Vagina (tissue), 2 donors: ENCODE data around the gene SMG6. TPM values are rescaled to one million over a fixed set of nuclear protein-coding genes. Genes with fewer than 3 reads are reported as not detected.
A peak's percentile ranks its signal among the peaks of the same experiment; 100 is the strongest.

Source experiments
- DNase-seq, 2 donors: peaks; one replicate each; pipeline ENCODE4 v3.0.0-alpha.2; 2017; ENCODE audit errors: extremely low spot score in 2 of 2
- H3K27ac ChIP-seq: fragments of 200-600 bp; sonication (generic); one replicate; pipeline ENCODE4 v1.5.1; 2019
- H3K27me3 ChIP-seq: fragments of 200-600 bp; sonication (generic); one replicate; pipeline ENCODE4 v1.5.1; 2019
- H3K36me3 ChIP-seq, 2 donors: fragments of 200-600 bp; sonication (generic); one replicate each; pipeline ENCODE4 v1.5.1; 2017 to 2019
- H3K4me1 ChIP-seq: fragments of 200-600 bp; sonication (generic); one replicate; pipeline ENCODE4 v1.5.1; 2019
- H3K4me3 ChIP-seq, 2 donors: fragments of 200-600 bp; sonication (generic); 1 replicate in 1 of 2; 2 replicates in 1 of 2; pipeline ENCODE4 v1.5.1; 2016 to 2019
- H3K9me3 ChIP-seq: fragments of 200-600 bp; sonication (generic); one replicate; pipeline ENCODE4 v1.5.1; 2019
- POLR2A ChIP-seq, 2 donors: fragments of 450-650 bp; IDR thresholded peaks; one replicate each; pipeline ENCODE4 v1.6.1; 2017; ENCODE audit warnings: antibody characterized with exemption in 2 of 2, mild to moderate bottlenecking in 2 of 2, moderate library complexity in 2 of 2
- POLR2AphosphoS5 ChIP-seq, 2 donors: sonication (generic); formaldehyde crosslinking; IDR thresholded peaks; one replicate each; pipeline ENCODE4 v1.9.0; 2017; ENCODE audit warnings: antibody characterized with exemption in 2 of 2, mild to moderate bottlenecking in 2 of 2, low read depth in 1 of 2; ENCODE audit not compliant: insufficient read depth in 1 of 2
- intact Hi-C: fragments of 100-400 bp; cut with DNase I; formaldehyde crosslinking; loops from one replicate; pipeline ENCODE4 v1.15.1; 2023
- total RNA-seq: library from RNA; depleted of rRNA; stranded (reverse); fragments of >200 nt; gene quantifications from one replicate; pipeline ENCODE4 v1.2.3, GENCODE V29; 2016
- TF ChIP-seq, protein P1 (sequence below), 3 experiments: fragments of 450-650 bp in 2 of 3; fragments of 200-600 bp in 1 of 3; sonication (generic) in 1 of 3; IDR thresholded peaks; one replicate each; pipeline ENCODE4 v1.5.1; 2017 to 2019; ENCODE audit warnings: antibody characterized with exemption in 3 of 3, mild to moderate bottlenecking in 2 of 3, moderate library complexity in 2 of 3

Gene SMG6
- total RNA-seq, 1 donor from 2014 or later: 46.2 TPM

GRCh38 chr17:2047590-2047989 lies 256.0 kb downstream of the SMG6 start:
- no peak overlapping the region for H3K27ac ChIP-seq
- DNase-seq: no peak
- H3K4me1 ChIP-seq: peaks cover 32% of the 10 kb centered on the region
- TF ChIP-seq, protein P1, sequence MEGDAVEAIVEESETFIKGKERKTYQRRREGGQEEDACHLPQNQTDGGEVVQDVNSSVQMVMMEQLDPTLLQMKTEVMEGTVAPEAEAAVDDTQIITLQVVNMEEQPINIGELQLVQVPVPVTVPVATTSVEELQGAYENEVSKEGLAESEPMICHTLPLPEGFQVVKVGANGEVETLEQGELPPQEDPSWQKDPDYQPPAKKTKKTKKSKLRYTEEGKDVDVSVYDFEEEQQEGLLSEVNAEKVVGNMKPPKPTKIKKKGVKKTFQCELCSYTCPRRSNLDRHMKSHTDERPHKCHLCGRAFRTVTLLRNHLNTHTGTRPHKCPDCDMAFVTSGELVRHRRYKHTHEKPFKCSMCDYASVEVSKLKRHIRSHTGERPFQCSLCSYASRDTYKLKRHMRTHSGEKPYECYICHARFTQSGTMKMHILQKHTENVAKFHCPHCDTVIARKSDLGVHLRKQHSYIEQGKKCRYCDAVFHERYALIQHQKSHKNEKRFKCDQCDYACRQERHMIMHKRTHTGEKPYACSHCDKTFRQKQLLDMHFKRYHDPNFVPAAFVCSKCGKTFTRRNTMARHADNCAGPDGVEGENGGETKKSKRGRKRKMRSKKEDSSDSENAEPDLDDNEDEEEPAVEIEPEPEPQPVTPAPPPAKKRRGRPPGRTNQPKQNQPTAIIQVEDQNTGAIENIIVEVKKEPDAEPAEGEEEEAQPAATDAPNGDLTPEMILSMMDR (IDR thresholded peaks at IDR 0.05): no peak
- TF ChIP-seq POLR2AphosphoS5 (IDR thresholded peaks at IDR 0.05; ENCODE audit: insufficient read depth in 1 of 2, low read depth in 1 of 2): no peak
- no peak for TF ChIP-seq POLR2A (IDR thresholded peaks at IDR 0.05)
- H3K9me3 ChIP-seq: no peaks in the 10 kb centered on the region
- intact Hi-C loops: no loop called here
- no peak overlapping the region for H3K4me3 ChIP-seq
- H3K36me3 ChIP-seq: no peaks in the 10 kb centered on the region
- H3K27me3 ChIP-seq: no peaks in the 10 kb centered on the region

GRCh38 chr17:2044263-2044894 lies 259.2 kb downstream of the SMG6 start:
- TF ChIP-seq POLR2AphosphoS5 (IDR thresholded peaks at IDR 0.05; ENCODE audit: insufficient read depth in 1 of 2, low read depth in 1 of 2) (no peak), POLR2A (IDR thresholded peaks at IDR 0.05) (no peak)
- TF ChIP-seq, protein P1 (IDR thresholded peaks at IDR 0.05): no peak
- Histone ChIP-seq H3K4me3 (no peak overlapping the region), H3K4me1 (peaks cover 27% of the 10 kb centered on the region), H3K9me3 (no peaks in the 10 kb centered on the region), H3K27me3 (no peaks in the 10 kb centered on the region), H3K27ac (no peak overlapping the region), H3K36me3 (no peaks in the 10 kb centered on the region)
- intact Hi-C loops: no loop called here
- DNase-seq: no peak

DNA sequence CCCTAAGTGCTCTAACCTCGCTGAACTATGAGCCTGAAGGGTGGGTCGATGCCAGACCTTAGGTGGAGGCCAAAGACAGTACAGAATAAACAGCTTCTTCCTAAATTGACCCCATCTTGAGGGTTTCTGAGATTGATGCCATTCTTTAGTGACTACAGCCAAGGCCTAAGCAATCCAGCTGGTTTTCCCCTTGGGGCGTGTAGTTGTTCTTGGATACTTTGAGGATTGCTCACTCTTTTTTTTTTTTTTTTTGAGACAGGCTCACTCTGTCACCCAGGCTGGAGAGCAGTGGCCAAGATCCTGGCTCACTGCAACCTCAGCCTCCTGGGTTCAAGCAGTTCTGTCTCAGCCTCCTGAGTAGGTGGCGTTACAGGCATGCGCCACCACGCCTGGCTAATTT lies 259.8 kb downstream of the SMG6 start:
- intact Hi-C loops: no loop called here
- TF ChIP-seq POLR2AphosphoS5 (IDR thresholded peaks at IDR 0.05; ENCODE audit: insufficient read depth in 1 of 2, low read depth in 1 of 2) (no peak), POLR2A (IDR thresholded peaks at IDR 0.05) (no peak)
- TF ChIP-seq, protein P1 (IDR thresholded peaks at IDR 0.05): no peak
- DNase-seq: no peak
- no peaks in the 10 kb centered on the region for H3K36me3 ChIP-seq
- peaks cover 21% of the 10 kb centered on the region for H3K4me1 ChIP-seq
- H3K4me3 ChIP-seq: no peak overlapping the region
- no peaks in the 10 kb centered on the region for H3K9me3 ChIP-seq
- H3K27me3 ChIP-seq: no peaks in the 10 kb centered on the region
- no peak overlapping the region for H3K27ac ChIP-seq

- Histone ChIP-seq H3K36me3 (no peaks in the 10 kb centered on the region), H3K4me3 (peak overlapping the region; percentile 60 to 92), H3K27ac (peak overlapping the region; percentile 83), H3K9me3 (no peaks in the 10 kb centered on the region), H3K27me3 (no peaks in the 10 kb centered on the region), H3K4me1 (peaks cover 19% of the 10 kb centered on the region)
- no peak for DNase-seq
- TF ChIP-seq, protein P1 (IDR thresholded peaks at IDR 0.05): no peak
- intact Hi-C loops: no loop called here
Observed at GRCh38 chr17:2042933-2043332, 260.7 kb downstream of the SMG6 start.

DNA sequence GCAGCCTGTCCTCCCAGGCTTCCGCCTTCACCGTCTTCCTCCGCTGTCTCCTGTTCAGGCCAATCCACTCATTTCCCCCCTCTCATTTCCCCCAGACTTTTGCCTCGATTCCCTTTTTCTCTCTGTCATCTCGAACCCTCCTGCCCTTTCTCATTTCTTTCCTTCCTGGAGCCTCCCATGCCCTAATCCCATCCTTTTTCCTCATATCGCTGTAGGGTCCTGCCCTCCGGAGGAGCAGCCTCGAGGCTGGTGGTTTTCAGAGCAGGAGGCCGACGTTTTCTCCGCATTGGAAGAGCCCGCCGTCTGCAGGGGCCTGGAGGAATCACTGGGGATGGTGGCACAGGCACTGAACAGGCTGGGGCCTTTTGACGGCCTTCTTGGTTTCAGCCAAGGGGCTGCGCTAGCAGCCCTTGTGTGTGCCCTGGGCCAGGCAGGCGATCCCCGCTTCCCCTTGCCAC lies 261.2 kb downstream of the SMG6 start:
- H3K4me1 ChIP-seq: peaks cover 19% of the 10 kb centered on the region
- peak overlapping the region; percentile 60 to 92 for H3K4me3 ChIP-seq
- no peak for DNase-seq
- intact Hi-C loops: no loop called here
- H3K36me3 ChIP-seq: peaks cover 0 to under 1% of the 10 kb centered on the region in 2 donors
- TF ChIP-seq POLR2AphosphoS5 (IDR thresholded peaks at IDR 0.05; ENCODE audit: insufficient read depth in 1 of 2, low read depth in 1 of 2) (no peak), POLR2A (IDR thresholded peaks at IDR 0.05) (no peak)
- TF ChIP-seq, protein P1 (IDR thresholded peaks at IDR 0.05): no peak
- H3K9me3 ChIP-seq: no peaks in the 10 kb centered on the region
- H3K27me3 ChIP-seq: no peaks in the 10 kb centered on the region
- H3K27ac ChIP-seq: peak overlapping the region; percentile 83
